SK-N-SH treated with all-trans-retinoic acid at 6 μM for 48 hours (cell line): ENCODE results near the gene GRM4.

ENCODE experiments used
- ATAC-seq: fragments of 200-7000 bp; cut with Tn5 transposase; 3 replicates; pipeline ENCODE4 v1.9.1; 2020; ENCODE audit warnings: mild to moderate bottlenecking, moderate library complexity
- ARNTL ChIP-seq: fragments of 450-650 bp; formaldehyde crosslinking; IDR thresholded peaks from 2 replicates; pipeline ENCODE4 v1.5.0; 2020; ENCODE audit warnings: low read depth, mild to moderate bottlenecking, moderate library complexity, borderline replicate concordance
- BACH2 ChIP-seq: fragments of 250-450 bp; sonication (Bioruptor Pico); IDR thresholded peaks from 2 replicates; pipeline ENCODE4 v1.9.0; 2021; ENCODE audit warnings: mild to moderate bottlenecking, borderline replicate concordance
- CREB5 ChIP-seq: fragments of 250-450 bp; sonication (Bioruptor Pico); IDR thresholded peaks from 2 replicates; pipeline ENCODE4 v1.5.1; 2020; ENCODE audit warnings: low read depth, mild to moderate bottlenecking, moderate library complexity
- CSDC2 ChIP-seq: fragments of 250-450 bp; sonication (Bioruptor Pico); IDR thresholded peaks from 2 replicates; pipeline ENCODE4 v1.5.0; 2020; ENCODE audit warnings: mild to moderate bottlenecking, moderate library complexity
- CSRNP3 ChIP-seq: fragments of 250-450 bp; sonication (Bioruptor Pico); IDR thresholded peaks from 2 replicates; pipeline ENCODE4 v1.5.1; 2021; ENCODE audit warnings: mild to moderate bottlenecking, moderate library complexity
- ESRRG ChIP-seq: fragments of 250-450 bp; sonication (Bioruptor Pico); IDR thresholded peaks from 2 replicates; pipeline ENCODE4 v1.6.1; 2021; ENCODE audit warnings: mild to moderate bottlenecking
- GLIS3 ChIP-seq: fragments of 250-450 bp; sonication (Bioruptor Pico); IDR thresholded peaks from 2 replicates; pipeline ENCODE4 v1.5.0; 2020; ENCODE audit warnings: mild to moderate bottlenecking, moderate library complexity
- ISL1 ChIP-seq: fragments of 250-450 bp; sonication (Bioruptor Pico); IDR thresholded peaks from 2 replicates; pipeline ENCODE4 v2.1.2; 2022; ENCODE audit warnings: mild to moderate bottlenecking, moderate library complexity
- OSR1 ChIP-seq: fragments of 250-450 bp; sonication (Bioruptor Pico); IDR thresholded peaks from 2 replicates; pipeline ENCODE4 v1.8.0; 2022; ENCODE audit warnings: moderate library complexity, mild to moderate bottlenecking, inconsistent platforms
- PATZ1 ChIP-seq: fragments of 250-450 bp; sonication (Bioruptor Pico); IDR thresholded peaks from 2 replicates; pipeline ENCODE4 v1.8.0; 2020; ENCODE audit warnings: mild to moderate bottlenecking, moderate library complexity, borderline replicate concordance
- POU6F1 ChIP-seq: fragments of 250-450 bp; sonication (Bioruptor Pico); IDR thresholded peaks from 2 replicates; pipeline ENCODE4 v1.8.0; 2021; ENCODE audit warnings: low read depth, mild to moderate bottlenecking, moderate library complexity, borderline replicate concordance
- PPARA ChIP-seq: fragments of 250-450 bp; sonication (Bioruptor Pico); IDR thresholded peaks from 2 replicates; pipeline ENCODE4 v1.5.0; 2020; ENCODE audit warnings: mild to moderate bottlenecking, borderline replicate concordance
- RARB ChIP-seq: fragments of 250-450 bp; sonication (Bioruptor Pico); IDR thresholded peaks from 2 replicates; pipeline ENCODE4 v1.8.0; 2021; ENCODE audit warnings: mild to moderate bottlenecking, moderate library complexity
- SNAI2 ChIP-seq: fragments of 250-450 bp; sonication (Bioruptor Pico); IDR thresholded peaks from 2 replicates; pipeline ENCODE4 v1.5.0; 2020; ENCODE audit warnings: mild to moderate bottlenecking, moderate library complexity
- TCF4 ChIP-seq: fragments of 250-450 bp; sonication (Bioruptor Pico); IDR thresholded peaks from 2 replicates; pipeline ENCODE4 v1.8.0; 2021; ENCODE audit warnings: mild to moderate bottlenecking, moderate library complexity, borderline replicate concordance
- TOX ChIP-seq: fragments of 250-450 bp; sonication (Bioruptor Pico); IDR thresholded peaks from 2 replicates; pipeline ENCODE4 v1.8.0; 2021; ENCODE audit warnings: mild to moderate bottlenecking, moderate library complexity, borderline replicate concordance
- ZC3H10 ChIP-seq: fragments of 250-450 bp; sonication (Bioruptor Pico); IDR thresholded peaks from 2 replicates; pipeline ENCODE4 v1.5.1; 2021; ENCODE audit warnings: mild to moderate bottlenecking, moderate library complexity
- ZFP3 ChIP-seq: fragments of 250-450 bp; sonication (Bioruptor Pico); IDR thresholded peaks from 2 replicates; pipeline ENCODE4 v1.5.0; 2020; ENCODE audit warnings: mild to moderate bottlenecking, moderate library complexity
- ZFP30 ChIP-seq: fragments of 450-650 bp; formaldehyde crosslinking; IDR thresholded peaks from 2 replicates; pipeline ENCODE4 v1.5.0; 2022; ENCODE audit warnings: mild to moderate bottlenecking, moderate library complexity
- ZNF565 ChIP-seq: fragments of 450-650 bp; formaldehyde crosslinking; conservative IDR thresholded peaks from 2 replicates; pipeline ENCODE4 v1.5.0; 2020; ENCODE audit warnings: low read depth, mild to moderate bottlenecking, moderate library complexity
- ZNF70 ChIP-seq: fragments of 450-650 bp; formaldehyde crosslinking; IDR thresholded peaks from 2 replicates; pipeline ENCODE4 v1.5.0; 2020; ENCODE audit warnings: mild to moderate bottlenecking, moderate library complexity
- ZNF8 ChIP-seq: fragments of 450-650 bp; formaldehyde crosslinking; IDR thresholded peaks from 2 replicates; pipeline ENCODE4 v1.5.0; 2020; ENCODE audit warnings: mild to moderate bottlenecking, moderate library complexity

Gene GRM4

DNA sequence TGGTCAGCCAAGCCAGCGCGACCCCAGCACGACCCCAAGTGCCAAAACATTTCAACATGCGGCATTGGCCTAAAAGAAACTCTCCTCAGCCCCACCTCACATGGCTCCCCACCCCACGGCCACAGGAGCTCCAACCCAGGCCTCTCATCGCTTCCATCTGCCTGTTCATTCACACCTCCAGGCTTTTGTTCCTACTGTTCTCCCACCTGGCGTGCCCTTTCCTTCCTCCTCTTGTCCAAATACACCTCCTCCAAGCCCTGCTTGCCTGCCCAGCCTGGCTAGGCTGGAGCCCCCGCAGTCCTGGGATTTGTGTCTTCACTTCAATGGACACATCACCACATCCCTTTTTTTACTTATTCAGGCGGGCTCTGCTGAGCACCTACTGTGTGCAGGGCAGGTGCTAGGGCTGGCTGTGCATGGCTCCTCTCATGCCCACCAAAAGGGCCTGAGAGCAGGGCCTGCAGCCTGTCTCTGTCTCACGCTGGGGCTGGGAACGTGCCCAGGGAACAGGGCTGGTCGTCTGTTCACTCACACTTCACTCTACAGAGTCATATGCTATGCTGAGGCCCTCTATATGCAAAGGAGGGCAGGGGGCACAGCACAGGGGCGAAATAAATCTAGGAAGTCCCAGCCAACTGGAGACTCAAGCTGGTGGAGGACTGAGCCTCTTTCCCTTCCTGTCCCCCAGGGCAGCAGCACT, 61.1 kb downstream of the GRM4 start:
- no peak for ATAC-seq
- TF ChIP-seq ISL1: no peak
- no peak for TF ChIP-seq PPARA (CRISPR knock-in tag)
- no peak for TF ChIP-seq CSRNP3 (CRISPR knock-in tag)
- TF ChIP-seq ZNF70 (CRISPR knock-in tag): no peak
- no peak for TF ChIP-seq ZC3H10
- TF ChIP-seq RARB (CRISPR knock-in tag): no peak
- TF ChIP-seq ZFP30 (CRISPR knock-in tag): no peak
- TF ChIP-seq TCF4 (CRISPR knock-in tag): no peak
- no peak for TF ChIP-seq POU6F1
- no peak for TF ChIP-seq ZFP3 (CRISPR knock-in tag)

DNA sequence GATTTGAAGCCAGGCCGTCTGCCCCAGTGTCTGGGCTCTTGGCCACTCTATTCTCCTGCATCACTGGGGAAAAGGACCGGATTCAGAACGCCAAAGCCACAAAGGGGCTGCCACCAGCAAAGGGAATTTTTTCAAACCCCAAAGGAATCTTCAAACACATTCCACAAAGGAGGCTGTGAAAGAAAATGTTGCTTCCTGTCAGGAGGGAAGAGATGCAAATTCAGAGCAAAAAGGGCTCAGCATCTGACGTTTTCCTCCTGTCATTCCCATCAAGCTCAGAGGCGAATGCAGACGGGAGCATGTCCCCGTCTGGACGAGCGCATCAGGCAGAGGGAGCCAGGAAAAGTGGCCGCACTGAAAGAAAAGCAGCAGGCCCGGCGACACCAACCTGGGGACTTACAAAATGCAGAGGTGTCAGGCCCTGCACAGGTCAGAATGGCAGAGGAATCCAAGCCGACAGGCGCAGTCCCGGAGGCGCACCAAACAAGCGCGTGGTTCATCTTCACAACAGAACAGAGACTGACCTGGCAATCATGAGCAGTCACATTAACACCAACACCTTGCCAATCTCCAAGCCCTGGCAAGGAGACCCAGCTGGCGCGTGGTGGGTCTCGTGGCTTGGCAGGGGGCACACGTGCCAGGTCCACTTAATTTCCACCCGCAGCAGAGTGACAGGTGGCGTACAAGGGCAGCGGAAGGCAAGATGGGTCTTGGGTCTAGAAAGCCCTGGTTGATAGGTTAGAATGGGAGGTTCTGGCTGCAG, 62.8 kb downstream of the GRM4 start:
- TF ChIP-seq CSRNP3 (CRISPR knock-in tag) (no peak), ZNF70 (CRISPR knock-in tag) (no peak), TOX (CRISPR knock-in tag) (no peak), RARB (CRISPR knock-in tag) (no peak), GLIS3 (CRISPR knock-in tag) (no peak), PATZ1 (CRISPR knock-in tag) (no peak), ARNTL (no peak), POU6F1 (no peak), OSR1 (CRISPR knock-in tag) (no peak)
- no peak for ATAC-seq

DNA sequence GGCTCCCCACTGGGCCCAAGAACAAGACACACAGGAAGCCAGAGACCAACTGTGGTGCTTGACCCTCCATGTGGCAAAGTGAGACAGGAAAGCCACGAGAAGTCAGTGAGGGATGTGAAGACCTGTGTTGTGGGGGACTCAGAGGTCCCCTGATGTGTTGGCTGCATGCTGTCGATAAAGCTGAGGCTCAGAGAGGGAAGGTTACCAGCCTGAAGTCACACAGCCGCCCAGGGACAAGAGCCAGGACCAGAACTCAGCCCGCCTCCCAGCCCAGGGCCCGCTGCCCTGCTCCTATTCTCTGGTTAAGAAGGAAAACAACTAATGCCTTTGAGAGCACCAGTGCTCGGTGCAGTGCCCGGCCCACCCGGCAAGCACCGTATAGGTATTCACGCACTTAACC, 63.5 kb downstream of the GRM4 start:
- no peak for ATAC-seq
- TF ChIP-seq PPARA (CRISPR knock-in tag): no peak
- TF ChIP-seq RARB (CRISPR knock-in tag): no peak
- TF ChIP-seq CREB5 (CRISPR knock-in tag): no peak
- TF ChIP-seq ZNF8 (CRISPR knock-in tag): no peak
- no peak for TF ChIP-seq SNAI2 (CRISPR knock-in tag)
- TF ChIP-seq ZC3H10: no peak
- TF ChIP-seq CSRNP3 (CRISPR knock-in tag): no peak
- TF ChIP-seq GLIS3 (CRISPR knock-in tag): no peak
- TF ChIP-seq ISL1: no peak
- TF ChIP-seq TCF4 (CRISPR knock-in tag): no peak
- TF ChIP-seq CSDC2 (CRISPR knock-in tag): no peak
- no peak for TF ChIP-seq ESRRG
- no peak for TF ChIP-seq BACH2 (CRISPR knock-in tag)
- TF ChIP-seq PATZ1 (CRISPR knock-in tag): no peak
- TF ChIP-seq ZNF565: no peak
- TF ChIP-seq TOX (CRISPR knock-in tag): no peak
- no peak for TF ChIP-seq ZFP30 (CRISPR knock-in tag)
- TF ChIP-seq, all 23 proteins: peak for 0
